T-cell (primary cell): Measurements from ENCODE around the gene POLR2E. TPM values are rescaled to one million over a fixed set of nuclear protein-coding genes. Genes with fewer than 3 reads are reported as not detected.

Source experiments
- ATAC-seq, 4 experiments: fragments of 200-7000 bp in 3 of 4; fragments of 150-1000 bp in 1 of 4; cut with Tn5 transposase; replicated peaks in 1 of 4; 1 replicate in 3 of 4; 2 replicates in 1 of 4; pipeline ENCODE4 v1.10.0; 2021; ENCODE audit warnings: moderate library complexity in 3 of 4, mild to moderate bottlenecking in 2 of 4, moderate number of reproducible peaks in 1 of 4
- CTCF ChIA-PET, 2 donors: fragments of 300-600 bp; sonication (Branson Sonifier 250); formaldehyde crosslinking; loops; one replicate each; lab custom pipeline; 2022; ENCODE audit warnings: antibody characterized with exemption in 2 of 2; lab: Charles Lee
- POLR2A ChIA-PET, 2 donors: fragments of 300-600 bp; sonication (Branson Sonifier 250); formaldehyde crosslinking; loops; one replicate each; lab custom pipeline; 2022; ENCODE audit warnings: antibody characterized with exemption in 2 of 2; lab: Charles Lee
- DNase-seq, 35 experiments: peaks; one replicate each; pipeline versions ENCODE4 v3.0.0 to v3.0.0-alpha.2; 2013 to 2023
- H3K27ac ChIP-seq: one replicate; pipeline ENCODE4 v1.5.1; 2013; ENCODE audit warnings: low read length
- H3K27me3 ChIP-seq, 2 experiments: replicated peaks in 1 of 2; 1 replicate in 1 of 2; 2 replicates in 1 of 2; pipeline versions ENCODE4 v1.6.1 to v1.7.0; 2013; ENCODE audit warnings: low read length in 1 of 2, mixed read lengths in 1 of 2; ENCODE audit not compliant: control insufficient read depth in 2 of 2, insufficient read depth in 2 of 2; ENCODE audit errors: extremely low read depth in 1 of 2
- H3K36me3 ChIP-seq, 2 donors: 1 replicate in 1 of 2; 2 replicates in 1 of 2; pipeline versions ENCODE4 v1.6.1 to v1.7.0; 2013; ENCODE audit warnings: low read length in 1 of 2; ENCODE audit not compliant: control insufficient read depth in 2 of 2, insufficient read depth in 1 of 2; ENCODE audit errors: extremely low read depth in 1 of 2
- H3K4me1 ChIP-seq, 2 experiments: 1 replicate in 1 of 2; 2 replicates in 1 of 2; pipeline versions ENCODE4 v1.6.1 to v1.7.0; 2013; ENCODE audit warnings: low read length in 2 of 2, mixed read lengths in 1 of 2; ENCODE audit not compliant: insufficient read depth in 2 of 2, control insufficient read depth in 1 of 2; ENCODE audit errors: extremely low read depth in 1 of 2
- H3K4me3 ChIP-seq, 2 donors: 1 replicate in 1 of 2; 2 replicates in 1 of 2; pipeline versions ENCODE4 v1.5.1 to v1.7.0; 2013; ENCODE audit warnings: mild to moderate bottlenecking in 2 of 2, low read length in 1 of 2, moderate library complexity in 1 of 2; ENCODE audit not compliant: control insufficient read depth in 1 of 2; ENCODE audit errors: extremely low read depth in 1 of 2
- H3K9me3 ChIP-seq: 2 replicates; pipeline ENCODE4 v1.7.0; 2013
- H3K27ac Mint-ChIP-seq, 2 donors: one replicate each; pipeline ENCODE4 v1.8.0; 2020 to 2021; ENCODE audit warnings: mild to moderate bottlenecking in 2 of 2, mixed read lengths in 2 of 2
- H3K27me3 Mint-ChIP-seq, 2 donors: one replicate each; pipeline ENCODE4 v1.8.0; 2021 to 2022; ENCODE audit warnings: mixed read lengths in 2 of 2
- H3K36me3 Mint-ChIP-seq: one replicate; pipeline ENCODE4 v1.8.0; 2021; ENCODE audit warnings: mixed read lengths
- H3K4me1 Mint-ChIP-seq, 3 donors: one replicate each; pipeline ENCODE4 v1.8.0; 2020 to 2022; ENCODE audit warnings: mixed read lengths in 3 of 3, mild to moderate bottlenecking in 1 of 3
- H3K4me3 Mint-ChIP-seq, 3 donors: one replicate each; pipeline ENCODE4 v1.8.0; 2020 to 2022; ENCODE audit warnings: mild to moderate bottlenecking in 3 of 3, mixed read lengths in 3 of 3, moderate library complexity in 3 of 3
- H3K9me3 Mint-ChIP-seq, 3 donors: one replicate each; pipeline ENCODE4 v1.8.0; 2020 to 2022; ENCODE audit warnings: mixed read lengths in 3 of 3
- WGBS: methylation state at CpG from one replicate; pipeline ENCODE4 v1.1.5; 2013; ENCODE audit warnings: missing lambda C conversion rate; ENCODE audit not compliant: insufficient coverage; 5-methylcytosine and 5-hydroxymethylcytosine counted together
- total RNA-seq, 35 experiments: library from RNA in 6 of 35; stranded (reverse) in 6 of 35; fragments of 120-200 nt in 1 of 35; gene quantifications; one replicate each; pipeline versions ENCODE4 v1.2.1 to v1.2.4 and lab custom pipeline; 2013 to 2026

Gene POLR2E
- total RNA-seq, 5 donors from 2014 or later (not counting 1 experiment from before 2014, with no cell fraction given), result 75.7 to 119 (median 101) TPM

GRCh38 chr19:1128106-1128505 lies 32.9 kb upstream of the POLR2E start:
- peaks cover 13 to 86% of the 10 kb centered on the region in 2 experiments for H3K4me1 ChIP-seq
- DNase-seq (no peak), ATAC-seq (no peak)
- Mint-ChIP-seq H3K27me3 (no peaks in the 10 kb centered on the region), H3K9me3 (no peaks in the 10 kb centered on the region), H3K36me3 (no peaks in the 10 kb centered on the region), H3K4me3 (no peak overlapping the region), H3K27ac (peak overlapping the region in 1 of 2 donors; percentile 71), H3K4me1 (peaks cover 13 to 35% (median 22%) of the 10 kb centered on the region in 3 donors)
- no peaks in the 10 kb centered on the region for H3K9me3 ChIP-seq
- H3K27ac ChIP-seq, result no peak overlapping the region
- ChIA-PET POLR2A (no interaction called here), CTCF (interaction anchor here in 1 of 2 donors (1.0 kb wide), 1 partner anchor 95 kb away, joined by 4 read pairs; no protein-coding TSS in a partner anchor)
- H3K27me3 ChIP-seq, result no peaks in the 10 kb centered on the region
- peaks cover 17 to 53% of the 10 kb centered on the region in 2 donors for H3K36me3 ChIP-seq
- WGBS, result 93% methylated on average over 12 of the region's 17 CpGs
- H3K4me3 ChIP-seq, result no peak overlapping the region

GRCh38 chr19:1126984-1127760 lies 32.0 kb upstream of the POLR2E start:
- no peak for ATAC-seq
- Histone ChIP-seq H3K9me3 (no peaks in the 10 kb centered on the region), H3K27ac (no peak overlapping the region), H3K27me3 (no peaks in the 10 kb centered on the region), H3K4me3 (no peak overlapping the region), H3K4me1 (peaks cover 10 to 77% of the 10 kb centered on the region in 2 experiments), H3K36me3 (peaks cover 17 to 61% of the 10 kb centered on the region in 2 donors)
- 98% methylated on average over 26 of the region's 33 CpGs for WGBS
- Mint-ChIP-seq H3K9me3 (no peaks in the 10 kb centered on the region), H3K27ac (peak overlapping the region in 1 of 2 donors; percentile 28), H3K4me3 (no peak overlapping the region), H3K36me3 (peaks cover 3% of the 10 kb centered on the region), H3K27me3 (no peaks in the 10 kb centered on the region), H3K4me1 (peaks cover 13 to 31% (median 22%) of the 10 kb centered on the region in 3 donors)
- ChIA-PET CTCF (no interaction called here), POLR2A (no interaction called here)
- no peak for DNase-seq

DNA sequence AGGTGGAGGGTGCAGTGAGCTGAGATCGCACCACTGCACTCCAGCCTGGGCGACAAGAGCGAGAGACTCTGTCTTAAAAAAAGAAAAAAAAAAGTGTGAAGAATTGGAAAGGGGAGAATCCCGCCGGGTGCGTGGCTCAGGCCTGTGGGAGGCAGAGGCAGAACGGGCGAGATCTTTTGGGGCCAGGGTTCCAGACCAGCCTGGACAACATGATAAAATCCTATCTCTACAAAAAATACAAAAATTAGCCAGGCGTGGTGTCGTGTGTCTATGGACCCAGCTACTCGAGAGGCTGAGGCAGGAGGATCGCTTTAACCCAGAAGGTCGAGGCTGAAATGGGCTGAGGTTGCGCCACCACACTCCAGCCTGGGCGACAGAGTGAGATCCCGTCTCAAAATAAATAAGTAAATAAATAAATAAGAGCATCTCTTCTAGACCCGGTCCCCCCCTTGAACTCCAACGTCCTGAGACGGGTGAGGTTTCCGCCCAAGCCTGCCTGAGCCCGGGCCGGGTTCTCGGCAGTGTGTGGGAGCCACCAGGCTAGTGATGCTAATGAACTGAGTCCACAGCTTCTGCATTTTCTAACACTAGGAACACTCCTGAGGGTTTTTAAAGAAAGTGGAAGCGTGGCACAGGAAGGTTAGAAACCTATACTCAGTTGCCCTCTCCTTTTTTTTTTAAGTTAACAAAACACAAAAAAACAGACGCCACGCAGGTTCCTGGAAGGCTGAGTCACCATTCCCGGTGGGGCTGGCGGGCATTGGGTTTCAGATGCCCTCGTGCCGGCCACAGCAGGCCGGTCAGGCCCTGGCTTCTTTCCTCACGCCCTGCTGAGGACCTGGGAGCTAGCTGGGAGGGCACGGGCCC lies 30.7 kb upstream of the POLR2E start:
- H3K27ac Mint-ChIP-seq, result no peak overlapping the region
- Histone ChIP-seq H3K4me3 (no peak overlapping the region), H3K27ac (no peak overlapping the region), H3K9me3 (no peaks in the 10 kb centered on the region), H3K36me3 (peaks cover 21 to 74% of the 10 kb centered on the region in 2 donors), H3K27me3 (no peaks in the 10 kb centered on the region), H3K4me1 (peaks cover 8 to 65% of the 10 kb centered on the region in 2 experiments)
- H3K27me3 Mint-ChIP-seq, result no peaks in the 10 kb centered on the region
- 77% methylated on average over 13 of the region's 33 CpGs for WGBS
- no peak for DNase-seq
- peaks cover 10 to 29% (median 21%) of the 10 kb centered on the region in 3 donors for H3K4me1 Mint-ChIP-seq
- ATAC-seq, result no peak
- H3K4me3 Mint-ChIP-seq, result no peak overlapping the region
- H3K36me3 Mint-ChIP-seq, result peaks cover 12% of the 10 kb centered on the region
- ChIA-PET CTCF (interaction anchor here in 1 of 2 donors (0.6 kb wide), 1 partner anchor 176 kb away, joined by 3 read pairs; no protein-coding TSS in a partner anchor), POLR2A (no interaction called here)
- no peaks in the 10 kb centered on the region for H3K9me3 Mint-ChIP-seq

GRCh38 chr19:1123885-1124677 lies 28.9 kb upstream of the POLR2E start:
- Mint-ChIP-seq H3K36me3 (peaks cover 12% of the 10 kb centered on the region), H3K27me3 (no peaks in the 10 kb centered on the region), H3K4me3 (no peak overlapping the region), H3K9me3 (no peaks in the 10 kb centered on the region), H3K4me1 (peaks cover 0 to 13% (median 8%) of the 10 kb centered on the region in 3 donors), H3K27ac (no peak overlapping the region)
- CTCF ChIA-PET, result interaction anchor here (0.6 kb wide), 2 partner anchors 120 to 122 kb away, joined by 3 read pairs; no protein-coding TSS in a partner anchor
- Histone ChIP-seq H3K4me3 (no peak overlapping the region), H3K27ac (no peak overlapping the region), H3K36me3 (peaks cover 22 to 83% of the 10 kb centered on the region in 2 donors), H3K4me1 (peaks cover 0 to 47% of the 10 kb centered on the region in 2 experiments), H3K9me3 (no peaks in the 10 kb centered on the region), H3K27me3 (no peaks in the 10 kb centered on the region)
- POLR2A ChIA-PET, result interaction anchor here in 1 of 2 donors (0.6 kb wide), 1 partner anchor 28 kb away, joined by 3 read pairs; no protein-coding TSS in a partner anchor
- ATAC-seq (no peak), DNase-seq (no peak)
- WGBS, result 96% methylated on average over 21 of the region's 23 CpGs

- Mint-ChIP-seq H3K9me3 (no peaks in the 10 kb centered on the region), H3K36me3 (peaks cover 12% of the 10 kb centered on the region), H3K27me3 (no peaks in the 10 kb centered on the region), H3K4me1 (peaks cover 0 to 10% (median 6%) of the 10 kb centered on the region in 3 donors), H3K27ac (no peak overlapping the region), H3K4me3 (no peak overlapping the region)
- ChIA-PET POLR2A (interaction anchor here in 1 of 2 donors (0.5 kb wide), 1 partner anchor 12 kb away, joined by 3 read pairs; no protein-coding TSS in a partner anchor), CTCF (no interaction called here)
- over 99% methylated on average over 19 of the region's 20 CpGs for WGBS
- Histone ChIP-seq H3K27me3 (no peaks in the 10 kb centered on the region), H3K36me3 (peaks cover 26 to 90% of the 10 kb centered on the region in 2 donors), H3K9me3 (no peaks in the 10 kb centered on the region), H3K4me1 (peaks cover 0 to 41% of the 10 kb centered on the region in 2 experiments), H3K27ac (no peak overlapping the region), H3K4me3 (no peak overlapping the region)
- ATAC-seq (no peak), DNase-seq (no peak)
Observed at GRCh38 chr19:1123381-1123780, 28.2 kb upstream of the POLR2E start.
